Loucy (cell line): ENCODE measurements around the gene RANBP17.

Experiments used
- H2AFZ ChIP-seq: fragments of 200-600 bp; sonication (generic); 2 replicates; pipeline ENCODE4 v1.6.0; 2016; ENCODE audit warnings: antibody characterized with exemption, mild to moderate bottlenecking, low read length, moderate library complexity
- H3F3A ChIP-seq: fragments of 200-600 bp; 2 replicates; pipeline ENCODE4 v1.6.0; 2016; ENCODE audit warnings: antibody characterized with exemption, low read depth, mild to moderate bottlenecking
- H3K27me3 ChIP-seq: fragments of 200-600 bp; sonication (generic); 2 replicates; pipeline ENCODE4 v1.6.1; 2014; ENCODE audit warnings: low read length, mild to moderate bottlenecking; ENCODE audit not compliant: insufficient read depth, poor library complexity, severe bottlenecking
- H3K36me3 ChIP-seq: fragments of 200-600 bp; sonication (generic); 2 replicates; pipeline ENCODE4 v1.6.1; 2016; ENCODE audit warnings: low read length; ENCODE audit not compliant: insufficient read depth
- H3K4me1 ChIP-seq: fragments of 200-600 bp; sonication (generic); 2 replicates; pipeline ENCODE4 v1.5.1; 2014; ENCODE audit warnings: low read length, mild to moderate bottlenecking; ENCODE audit not compliant: insufficient read depth, poor library complexity, severe bottlenecking
- H3K4me2 ChIP-seq: fragments of 200-600 bp; sonication (generic); 2 replicates; pipeline ENCODE4 v1.6.0; 2014; ENCODE audit warnings: antibody characterized with exemption, low read length, low read depth, mild to moderate bottlenecking; ENCODE audit not compliant: poor library complexity, severe bottlenecking
- H3K4me3 ChIP-seq: fragments of 200-600 bp; sonication (generic); 2 replicates; pipeline ENCODE4 v1.5.1; 2014; ENCODE audit warnings: low read length, mild to moderate bottlenecking, mixed read lengths; ENCODE audit not compliant: poor library complexity, severe bottlenecking
- H3K79me2 ChIP-seq: fragments of 200-600 bp; sonication (generic); 2 replicates; pipeline ENCODE4 v1.6.1; 2014; ENCODE audit warnings: low read length; ENCODE audit not compliant: insufficient read depth
- H3K9ac ChIP-seq: fragments of 200-600 bp; sonication (generic); 2 replicates; pipeline ENCODE4 v1.6.0; 2014; ENCODE audit warnings: mild to moderate bottlenecking, low read depth, low read length, moderate library complexity; ENCODE audit not compliant: poor library complexity, severe bottlenecking
- H3K9me2 ChIP-seq: fragments of 200-600 bp; sonication (generic); replicated peaks from 2 replicates; pipeline ENCODE4 v1.6.1; 2016; ENCODE audit warnings: low read depth, low read length, mixed read lengths
- H3K9me3 ChIP-seq: fragments of 200-600 bp; sonication (generic); 2 replicates; pipeline ENCODE4 v1.6.1; 2014; ENCODE audit warnings: mild to moderate bottlenecking, antibody characterized with exemption, low read length, low read depth; ENCODE audit not compliant: insufficient read depth
- H4K20me1 ChIP-seq: fragments of 200-600 bp; sonication (generic); 2 replicates; pipeline ENCODE4 v1.6.0; 2014; ENCODE audit warnings: antibody characterized with exemption, low read length, mild to moderate bottlenecking; ENCODE audit not compliant: insufficient read depth, poor library complexity, severe bottlenecking
- CTCF ChIP-seq: fragments of 200-600 bp; sonication (generic); conservative IDR thresholded peaks from 2 replicates; pipeline ENCODE4 v1.5.1; 2014; ENCODE audit warnings: mild to moderate bottlenecking, antibody characterized with exemption, low read length
- EZH2phosphoT487 ChIP-seq: fragments of 200-600 bp; IDR thresholded peaks from 2 replicates; pipeline ENCODE4 v1.6.1; 2018; ENCODE audit warnings: antibody characterized with exemption, mild to moderate bottlenecking, moderate library complexity, borderline replicate concordance

Gene RANBP17

GRCh38 chr5:171250738-171251137, 388.9 kb downstream of the RANBP17 start:
- H3K27me3 ChIP-seq: no peaks in the 10 kb centered on the region
- no peaks in the 10 kb centered on the region for H3K9me2 ChIP-seq
- H3K9me3 ChIP-seq: peaks cover 4% of the 10 kb centered on the region
- H3K79me2 ChIP-seq: no peaks in the 10 kb centered on the region
- no peak overlapping the region for H3K9ac ChIP-seq
- TF ChIP-seq CTCF (no peak), EZH2phosphoT487 (no peak)
- no peaks in the 10 kb centered on the region for H4K20me1 ChIP-seq
- no peak overlapping the region for H3K4me3 ChIP-seq
- no peaks in the 10 kb centered on the region for H3F3A ChIP-seq
- H3K4me1 ChIP-seq: no peaks in the 10 kb centered on the region
- no peaks in the 10 kb centered on the region for H3K36me3 ChIP-seq
- H3K4me2 ChIP-seq: no peak overlapping the region
- no peak overlapping the region for H2AFZ ChIP-seq

GRCh38 chr5:171251519-171251918, 389.7 kb downstream of the RANBP17 start:
- Histone ChIP-seq H3F3A (no peaks in the 10 kb centered on the region), H3K9ac (no peak overlapping the region), H3K9me2 (no peaks in the 10 kb centered on the region), H3K4me1 (no peaks in the 10 kb centered on the region), H3K4me2 (no peak overlapping the region), H3K27me3 (no peaks in the 10 kb centered on the region), H3K79me2 (no peaks in the 10 kb centered on the region), H3K9me3 (peaks cover 4% of the 10 kb centered on the region), H3K4me3 (no peak overlapping the region), H2AFZ (no peak overlapping the region), H4K20me1 (no peaks in the 10 kb centered on the region), H3K36me3 (no peaks in the 10 kb centered on the region)
- TF ChIP-seq EZH2phosphoT487: no peak
- TF ChIP-seq CTCF: no peak

GRCh38 chr5:171252674-171253073, 390.9 kb downstream of the RANBP17 start:
- Histone ChIP-seq H4K20me1 (no peaks in the 10 kb centered on the region), H3F3A (no peaks in the 10 kb centered on the region), H3K36me3 (no peaks in the 10 kb centered on the region), H3K79me2 (no peaks in the 10 kb centered on the region), H3K4me3 (no peak overlapping the region), H3K9ac (no peak overlapping the region), H3K4me2 (no peak overlapping the region), H3K9me3 (peaks cover 4% of the 10 kb centered on the region), H3K4me1 (no peaks in the 10 kb centered on the region), H3K9me2 (no peaks in the 10 kb centered on the region), H3K27me3 (no peaks in the 10 kb centered on the region), H2AFZ (no peak overlapping the region)
- TF ChIP-seq EZH2phosphoT487: no peak
- no peak for TF ChIP-seq CTCF
